ENCODE measurements around the gene EMID1.

DNA sequence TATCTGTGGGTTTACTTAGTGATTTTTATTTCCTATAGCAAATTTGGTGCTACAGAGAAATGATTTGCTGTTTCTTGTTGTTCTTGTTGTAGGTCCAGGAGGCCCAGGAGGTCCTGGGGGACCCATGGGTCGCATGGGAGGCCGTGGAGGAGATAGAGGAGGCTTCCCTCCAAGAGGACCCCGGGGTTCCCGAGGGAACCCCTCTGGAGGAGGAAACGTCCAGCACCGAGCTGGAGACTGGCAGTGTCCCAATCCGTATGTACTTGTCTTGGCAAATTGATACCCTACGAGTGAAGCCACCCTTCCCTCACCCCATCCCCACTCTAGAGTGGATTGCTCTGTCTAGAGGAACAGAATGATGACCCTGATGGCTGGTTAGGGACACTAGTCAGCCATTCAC lies 92.9 kb downstream of the EMID1 start:
- TF ChIP-seq, protein P1, sequence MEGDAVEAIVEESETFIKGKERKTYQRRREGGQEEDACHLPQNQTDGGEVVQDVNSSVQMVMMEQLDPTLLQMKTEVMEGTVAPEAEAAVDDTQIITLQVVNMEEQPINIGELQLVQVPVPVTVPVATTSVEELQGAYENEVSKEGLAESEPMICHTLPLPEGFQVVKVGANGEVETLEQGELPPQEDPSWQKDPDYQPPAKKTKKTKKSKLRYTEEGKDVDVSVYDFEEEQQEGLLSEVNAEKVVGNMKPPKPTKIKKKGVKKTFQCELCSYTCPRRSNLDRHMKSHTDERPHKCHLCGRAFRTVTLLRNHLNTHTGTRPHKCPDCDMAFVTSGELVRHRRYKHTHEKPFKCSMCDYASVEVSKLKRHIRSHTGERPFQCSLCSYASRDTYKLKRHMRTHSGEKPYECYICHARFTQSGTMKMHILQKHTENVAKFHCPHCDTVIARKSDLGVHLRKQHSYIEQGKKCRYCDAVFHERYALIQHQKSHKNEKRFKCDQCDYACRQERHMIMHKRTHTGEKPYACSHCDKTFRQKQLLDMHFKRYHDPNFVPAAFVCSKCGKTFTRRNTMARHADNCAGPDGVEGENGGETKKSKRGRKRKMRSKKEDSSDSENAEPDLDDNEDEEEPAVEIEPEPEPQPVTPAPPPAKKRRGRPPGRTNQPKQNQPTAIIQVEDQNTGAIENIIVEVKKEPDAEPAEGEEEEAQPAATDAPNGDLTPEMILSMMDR (IDR thresholded peaks at IDR 0.05 in 4 of 5, conservative IDR thresholded peaks at IDR 0.05 in 1 of 5): no peak
- no peak for TF ChIP-seq POLR2A (IDR thresholded peaks at IDR 0.05)
